ENCODE results near the gene MYPN. TPM values are rescaled to one million over a fixed set of nuclear protein-coding genes. Genes with fewer than 3 reads are reported as not detected.
"Not testable (repeated sequence)": the region's sequence is repeated elsewhere in the genome, so short reads cannot be mapped to it uniquely, and the experiment has no call there.

MYPN gene
- total and polyA plus RNA-seq, 2 experiments from 2014 or later, result not detected

DNA sequence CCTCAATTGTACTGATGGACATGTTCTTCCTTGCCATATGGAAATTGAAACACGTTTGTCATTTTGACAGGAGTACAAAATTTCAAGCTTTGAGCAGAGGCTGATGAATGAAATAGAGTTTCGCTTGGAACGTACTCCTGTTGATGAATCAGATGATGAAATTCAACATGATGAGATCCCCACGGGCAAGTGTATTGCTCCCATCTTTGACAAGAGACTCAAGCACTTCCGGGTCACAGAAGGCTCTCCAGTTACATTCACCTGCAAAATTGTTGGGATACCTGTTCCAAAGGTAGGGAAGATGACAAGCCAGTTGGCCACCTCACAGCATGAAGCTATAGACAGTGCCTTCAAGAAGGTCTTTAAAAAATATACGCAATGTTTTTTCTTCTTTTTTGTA lies 79.5 kb downstream of the MYPN start:
- Histone ChIP-seq H3K4me2 (no peak overlapping the region), H3K27me3 (peaks cover 11% of the 10 kb centered on the region), H3K36me3 (replicated peaks; ENCODE audit: insufficient read depth, low read depth) (no peaks in the 10 kb centered on the region), H3K9me2 (replicated peaks; ENCODE audit: insufficient read depth) (no peaks in the 10 kb centered on the region), H3K4me3 (no peak overlapping the region), H3K79me2 (no peaks in the 10 kb centered on the region), H2AFZ (no peak overlapping the region), H4K20me1 (ENCODE audit: insufficient read depth, poor library complexity, severe bottlenecking) (no peaks in the 10 kb centered on the region), H3K9me3 (ENCODE audit: low read depth) (no peaks in the 10 kb centered on the region), H3K4me1 (ENCODE audit: insufficient read depth) (no peaks in the 10 kb centered on the region), H3K27ac (no peak overlapping the region)
- no peak for DNase-seq (ENCODE audit: low spot score)
- TF ChIP-seq EZH2phosphoT487 (IDR thresholded peaks at IDR 0.05; ENCODE audit: low read depth, severe bottlenecking, unreplicated experiment) (no peak), CTCF (IDR thresholded peaks at IDR 0.05; ENCODE audit: poor library complexity) (no peak), EZH2 (IDR thresholded peaks at IDR 0.05; ENCODE audit: borderline replicate concordance) (no peak)
- 92% methylated on average over 6 of the region's 6 CpGs for WGBS (ENCODE audit: low lambda C conversion rate, missing lambda C conversion rate)

DNA sequence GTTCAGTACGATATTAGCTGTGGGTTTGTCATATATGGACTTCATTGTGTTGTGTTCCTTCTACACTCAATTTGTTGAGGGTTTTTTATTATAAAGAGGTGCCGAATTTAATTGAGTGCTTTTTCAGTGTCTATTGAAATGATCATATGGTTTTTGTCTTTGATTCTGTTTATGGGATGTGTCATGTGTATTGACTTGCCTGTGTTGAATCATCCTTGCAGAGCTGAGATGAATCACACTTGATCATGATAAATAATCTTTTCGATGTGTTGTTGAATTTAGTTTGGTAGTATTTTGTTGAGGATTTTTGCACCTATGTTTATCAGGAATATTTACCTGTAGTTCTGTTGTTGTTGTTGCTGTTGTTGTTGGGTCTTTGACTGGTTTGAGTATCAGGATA lies 82.8 kb downstream of the MYPN start:
- no peaks in the 10 kb centered on the region for H3K36me3 ChIP-seq (replicated peaks; ENCODE audit: insufficient read depth, low read depth)
- H3K79me2 ChIP-seq, result no peaks in the 10 kb centered on the region
- peaks cover 7% of the 10 kb centered on the region for H3K27me3 ChIP-seq
- no peak overlapping the region for H2AFZ ChIP-seq
- no peaks in the 10 kb centered on the region for H4K20me1 ChIP-seq (ENCODE audit: insufficient read depth, poor library complexity, severe bottlenecking)
- no peak for DNase-seq (ENCODE audit: low spot score)
- H3K9me3 ChIP-seq (ENCODE audit: low read depth), result no peaks in the 10 kb centered on the region
- H3K4me2 ChIP-seq, result no peak overlapping the region
- H3K27ac ChIP-seq, result no peak overlapping the region
- 93% methylated on average over 3 of the region's 3 CpGs for WGBS (ENCODE audit: low lambda C conversion rate, missing lambda C conversion rate)
- no peak overlapping the region for H3K4me3 ChIP-seq
- no peaks in the 10 kb centered on the region for H3K9me2 ChIP-seq (replicated peaks; ENCODE audit: insufficient read depth)
- no peak for TF ChIP-seq CTCF (IDR thresholded peaks at IDR 0.05; ENCODE audit: poor library complexity)
- H3K4me1 ChIP-seq (ENCODE audit: insufficient read depth), result no peaks in the 10 kb centered on the region

- Histone ChIP-seq H4K20me1 (ENCODE audit: insufficient read depth, poor library complexity, severe bottlenecking) (no peaks in the 10 kb centered on the region), H3K9me2 (replicated peaks; ENCODE audit: insufficient read depth) (no peaks in the 10 kb centered on the region), H3K79me2 (no peaks in the 10 kb centered on the region), H3K36me3 (replicated peaks; ENCODE audit: insufficient read depth, low read depth) (no peaks in the 10 kb centered on the region), H3K27ac (no peak overlapping the region), H2AFZ (no peak overlapping the region), H3K4me3 (no peak overlapping the region), H3K27me3 (no peaks in the 10 kb centered on the region), H3K4me1 (ENCODE audit: insufficient read depth) (no peaks in the 10 kb centered on the region), H3K4me2 (no peak overlapping the region), H3K9me3 (ENCODE audit: low read depth) (no peaks in the 10 kb centered on the region)
- 87% methylated on average over 6 of the region's 6 CpGs for WGBS (ENCODE audit: low lambda C conversion rate, missing lambda C conversion rate)
- no peak for TF ChIP-seq EZH2phosphoT487 (IDR thresholded peaks at IDR 0.05; ENCODE audit: low read depth, severe bottlenecking, unreplicated experiment)
- TF ChIP-seq EZH2 (IDR thresholded peaks at IDR 0.05; ENCODE audit: borderline replicate concordance), result no peak
- TF ChIP-seq CTCF (IDR thresholded peaks at IDR 0.05; ENCODE audit: poor library complexity), result no peak
- DNase-seq (ENCODE audit: low spot score), result no peak
Measured at GRCh38 chr10:68194290-68194689, 85.0 kb downstream of the MYPN start.

DNA sequence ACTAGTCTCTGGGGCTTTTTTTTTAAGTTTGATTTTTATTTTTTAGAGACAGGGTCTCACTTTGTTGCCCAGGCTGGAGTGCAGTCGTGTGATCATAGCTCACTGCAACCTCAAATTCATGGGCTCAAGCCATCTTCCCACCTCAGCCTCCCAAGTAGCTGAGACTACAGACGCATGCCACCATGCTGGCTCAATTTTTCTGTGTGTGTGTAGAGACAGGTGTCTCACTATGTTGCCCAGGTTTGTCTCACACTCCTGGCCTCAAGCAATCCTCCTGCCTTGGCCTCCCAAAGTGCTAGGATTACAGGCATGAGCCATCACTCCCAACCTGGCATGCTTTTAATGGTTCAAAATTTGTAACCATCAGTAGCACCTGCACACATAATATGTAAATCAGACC lies 86.5 kb downstream of the MYPN start:
- not testable (repeated sequence) for H3K4me2 ChIP-seq; H4K20me1 ChIP-seq (ENCODE audit: insufficient read depth, poor library complexity, severe bottlenecking); H3K27me3 ChIP-seq; H2AFZ ChIP-seq; H3K27ac ChIP-seq; DNase-seq (ENCODE audit: low spot score); H3K79me2 ChIP-seq; H3K9me3 ChIP-seq (ENCODE audit: low read depth); H3K4me1 ChIP-seq (ENCODE audit: insufficient read depth); H3K4me3 ChIP-seq; H3K9me2 ChIP-seq (replicated peaks; ENCODE audit: insufficient read depth); H3K36me3 ChIP-seq (replicated peaks; ENCODE audit: insufficient read depth, low read depth)
- WGBS (ENCODE audit: low lambda C conversion rate, missing lambda C conversion rate), result 92% methylated on average over 2 of the region's 2 CpGs

Measured in hepatocyte (in vitro differentiated cells).